ENCODE data around the gene CDYL2.

The CDYL2 gene

GRCh38 chr16:80703131-80704071 is 101.0 kb downstream of the CDYL2 start:
- DNase-seq, result no peak

DNA sequence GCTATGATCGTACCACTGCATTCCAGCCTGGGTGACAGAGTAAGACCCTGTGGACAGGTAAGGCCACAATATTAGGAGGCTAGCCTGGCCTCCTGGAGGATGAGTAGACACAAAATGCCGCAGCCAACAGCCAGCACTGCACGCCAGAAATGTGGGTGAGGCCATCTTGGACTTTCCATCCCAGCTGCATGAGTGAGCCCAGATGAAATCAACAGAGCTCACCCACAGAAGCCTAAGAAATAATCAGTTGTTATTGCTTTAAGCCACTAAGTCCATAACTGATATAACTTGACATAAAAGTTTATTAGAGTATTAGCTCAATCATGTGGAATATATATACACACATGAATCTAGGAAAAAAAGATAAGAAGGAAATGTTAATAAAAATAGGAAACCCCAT is 101.7 kb downstream of the CDYL2 start:
- no peak for DNase-seq

GRCh38 chr16:80700558-80700957 is 103.8 kb downstream of the CDYL2 start:
- no peak for DNase-seq

DNA sequence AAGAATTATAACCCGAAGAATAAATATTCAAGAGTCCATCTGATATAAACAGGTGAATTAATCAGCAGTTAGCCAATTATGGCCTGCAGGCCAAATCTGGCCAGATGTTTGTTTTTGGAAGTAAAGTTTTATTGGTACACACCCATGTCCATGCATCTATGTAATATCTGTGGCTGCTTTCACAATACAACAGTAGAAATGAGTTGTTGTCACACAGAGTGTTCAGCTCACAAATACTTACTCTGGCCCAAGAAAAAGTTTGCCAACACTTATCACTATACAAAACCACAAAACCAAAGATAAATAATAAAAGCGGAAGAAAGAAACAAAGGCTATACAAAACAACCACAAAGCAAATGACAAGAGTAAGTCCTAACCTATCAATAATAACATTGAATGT is 109.4 kb downstream of the CDYL2 start:
- no peak for DNase-seq

DNA sequence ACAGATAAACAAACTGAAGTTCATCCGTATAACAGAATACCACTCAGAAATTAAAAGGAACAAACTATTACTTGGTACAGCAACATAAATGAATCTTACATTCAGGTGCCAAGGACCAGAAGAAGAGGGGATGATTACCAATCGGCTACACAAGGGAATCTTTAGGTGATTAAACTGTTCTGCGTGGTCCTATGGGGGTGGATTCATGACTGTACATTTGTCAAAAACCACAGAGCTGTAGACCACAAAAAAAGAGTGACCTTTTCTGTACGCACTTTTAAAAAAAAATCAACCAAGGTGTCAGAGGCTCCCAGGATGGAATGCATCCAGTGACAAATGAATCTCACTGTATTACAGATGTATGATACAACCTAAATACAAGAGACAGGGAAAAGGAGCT is 110.8 kb downstream of the CDYL2 start:
- DNase-seq, result no peak

GRCh38 chr16:80692270-80692669 is 112.1 kb downstream of the CDYL2 start:
- DNase-seq, result no peak

DNA sequence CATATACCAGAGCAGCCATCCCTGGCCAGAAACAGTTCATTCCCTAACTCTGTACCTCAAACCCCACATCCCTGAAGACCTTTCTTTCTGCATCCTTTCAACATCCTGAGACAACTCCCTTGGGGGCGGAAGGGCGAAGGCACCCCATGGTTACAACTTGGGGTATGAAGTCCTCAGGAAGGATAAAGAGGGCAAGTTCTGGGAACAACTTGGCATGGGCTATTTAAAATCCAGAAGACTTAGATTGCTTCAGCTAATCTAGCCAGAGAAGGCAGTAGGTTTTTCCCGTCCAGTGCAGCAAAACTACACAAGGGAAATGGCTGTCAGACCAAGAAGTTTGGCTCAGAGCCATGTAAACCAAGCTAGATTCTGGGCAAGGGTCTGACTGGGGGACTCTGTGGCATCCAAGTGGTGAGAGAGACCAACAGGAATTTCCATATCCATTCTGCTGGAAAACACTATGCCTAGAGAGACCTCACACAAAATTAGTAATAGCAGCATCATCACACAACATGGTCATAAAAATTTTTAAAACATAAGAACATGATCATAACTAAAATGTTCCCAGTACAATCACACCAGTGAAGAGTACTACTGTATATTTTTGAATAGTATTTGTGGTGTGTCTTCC is 113.2 kb downstream of the CDYL2 start:
- no peak for DNase-seq

- DNase-seq, result no peak
Measured at GRCh38 chr16:80689487-80689886, 114.9 kb downstream of the CDYL2 start.

GRCh38 chr16:80687606-80688005 is 116.8 kb downstream of the CDYL2 start:
- no peak for DNase-seq

- no peak for DNase-seq
Measured at GRCh38 chr16:80684906-80685305, 119.5 kb downstream of the CDYL2 start.

DNA sequence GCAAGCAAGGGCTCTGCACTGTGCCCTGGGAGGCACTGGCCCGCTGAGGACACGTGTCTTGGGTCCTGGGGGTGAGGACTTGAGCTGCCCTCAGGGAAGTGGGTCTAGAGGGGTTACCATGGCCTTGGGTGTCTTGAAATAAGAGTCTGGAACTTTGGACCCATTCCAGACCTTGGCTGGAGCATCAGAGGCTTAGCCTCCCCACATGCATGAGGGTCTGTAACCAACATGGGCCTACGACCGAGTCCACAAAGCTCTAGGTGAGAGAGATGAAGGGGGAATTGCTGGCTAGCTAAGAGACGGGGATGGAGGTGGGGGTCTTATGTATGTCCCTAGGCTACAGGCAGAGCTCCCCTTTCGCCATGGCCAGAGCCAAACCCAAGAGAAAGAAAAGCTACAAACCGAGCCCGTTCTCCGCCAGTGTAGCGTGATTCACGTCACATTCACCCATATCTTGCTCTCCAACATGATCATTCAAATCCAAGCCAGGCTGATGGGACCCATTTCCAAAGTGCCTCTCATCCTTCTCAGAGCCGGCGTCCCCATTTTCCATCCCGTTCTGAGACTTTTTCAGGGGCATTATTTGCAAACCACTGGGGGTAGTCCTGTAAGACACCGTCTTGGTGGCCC is 120.1 kb downstream of the CDYL2 start:
- no peak for DNase-seq

DNA sequence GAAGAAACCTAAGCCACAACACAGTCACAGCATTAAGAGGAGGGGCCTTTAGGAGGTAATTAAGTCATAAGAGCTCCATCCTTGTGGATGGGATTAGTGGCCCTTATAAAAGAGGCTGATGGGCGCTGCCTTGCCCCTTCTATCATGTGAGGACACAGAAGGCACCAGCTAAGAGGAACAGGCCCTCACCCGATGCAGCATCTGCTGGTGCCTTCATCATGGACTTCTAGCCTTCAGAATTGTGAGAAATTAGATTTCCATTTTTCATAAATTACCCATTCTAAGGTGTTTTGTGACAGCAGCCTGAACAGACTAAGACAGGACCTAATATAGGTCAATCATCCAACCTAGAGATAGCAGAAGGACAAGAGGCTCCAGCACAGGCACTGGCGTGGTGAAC is 120.8 kb downstream of the CDYL2 start:
- DNase-seq, result no peak

- DNase-seq, result no peak
Measured at GRCh38 chr16:80682421-80683070, 121.9 kb downstream of the CDYL2 start.

GRCh38 chr16:80681436-80681835 is 123.0 kb downstream of the CDYL2 start:
- no peak for DNase-seq

GRCh38 chr16:80680839-80681238 is 123.6 kb downstream of the CDYL2 start:
- no peak for DNase-seq

DNA sequence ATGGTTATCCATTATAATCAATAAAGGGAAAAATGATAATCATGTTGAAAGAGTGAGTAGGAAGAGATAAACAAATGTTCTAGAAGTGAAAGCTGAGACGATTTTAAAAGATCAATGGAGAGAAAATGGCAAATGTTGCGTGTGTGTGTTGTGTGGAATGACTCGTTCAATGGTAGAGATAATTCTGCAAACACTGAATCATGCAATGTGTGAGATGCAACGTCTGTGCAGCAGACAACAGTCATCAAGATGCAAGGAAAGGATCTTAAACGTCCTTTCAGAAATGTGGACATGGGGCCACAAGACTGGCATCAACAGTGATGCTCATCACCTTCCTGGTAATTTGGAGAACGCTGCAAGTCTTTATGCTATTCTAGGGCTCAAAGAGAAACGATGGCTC is 124.4 kb downstream of the CDYL2 start:
- no peak for DNase-seq

DNA sequence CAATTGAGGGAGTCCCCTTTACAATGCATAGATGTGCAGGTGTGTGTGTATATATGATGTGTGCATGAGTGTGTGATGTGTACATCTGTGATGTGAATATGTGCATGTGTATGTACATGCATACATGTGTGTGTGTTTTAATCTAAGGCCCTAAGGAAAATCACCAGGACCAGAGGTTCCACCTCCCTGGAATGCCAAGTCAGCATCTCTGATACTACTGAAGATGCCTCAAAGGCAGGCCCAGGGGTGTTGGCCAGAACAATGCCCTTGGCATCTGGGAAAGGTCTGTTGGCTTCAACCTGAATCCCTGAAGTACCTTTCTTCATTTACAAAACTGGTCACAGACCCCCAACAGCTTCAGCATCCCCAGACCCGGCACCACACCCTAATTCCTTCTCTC is 129.5 kb downstream of the CDYL2 start:
- DNase-seq, result no peak

DNA sequence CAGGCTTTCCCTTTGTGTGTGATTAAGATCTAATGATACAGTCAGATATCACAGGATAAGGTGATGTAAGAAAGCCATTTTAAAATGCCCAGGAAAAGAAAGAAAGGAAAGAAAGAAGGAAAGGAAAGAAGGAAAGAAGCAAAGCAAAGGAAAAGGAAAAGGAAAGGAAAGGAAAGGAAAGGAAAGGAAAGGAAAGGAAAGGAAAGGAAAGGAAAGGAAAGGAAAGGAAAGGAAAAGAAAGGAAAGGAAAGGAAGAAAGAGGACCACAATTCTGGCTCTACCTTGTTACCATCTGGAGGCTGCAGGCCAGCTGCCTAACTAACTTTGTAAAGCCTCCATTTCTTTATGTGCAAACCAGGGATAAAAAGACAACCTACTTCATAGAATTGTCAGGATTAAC is 132.0 kb downstream of the CDYL2 start:
- no peak for DNase-seq

DNA sequence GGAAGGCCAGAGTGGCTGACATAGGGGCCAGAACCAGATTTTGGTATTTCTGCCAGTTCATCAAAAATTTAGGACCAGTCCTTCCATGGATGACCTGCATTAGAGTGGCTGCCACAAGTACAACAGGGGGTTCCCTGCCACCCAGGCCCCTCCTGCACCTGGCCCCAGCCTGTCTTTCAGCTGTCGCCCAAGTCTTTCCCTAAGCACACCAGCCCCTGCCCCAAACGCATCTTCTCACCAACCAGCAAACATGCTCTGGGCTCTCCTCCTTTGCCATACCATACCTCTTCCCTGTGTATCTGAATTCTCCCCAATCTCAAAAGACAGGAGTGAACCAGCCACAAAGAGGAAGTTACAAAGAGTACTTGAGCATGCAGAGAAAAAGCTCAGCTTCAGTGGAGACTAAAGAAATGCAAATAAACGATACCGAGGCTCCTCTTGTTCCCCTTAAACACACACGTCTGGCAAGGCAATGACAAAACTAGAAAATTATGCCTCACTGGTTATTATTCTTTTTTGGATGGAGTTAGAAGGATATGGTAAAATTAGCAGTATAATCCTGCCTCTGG is 133.0 kb downstream of the CDYL2 start:
- DNase-seq, result no peak

DNA sequence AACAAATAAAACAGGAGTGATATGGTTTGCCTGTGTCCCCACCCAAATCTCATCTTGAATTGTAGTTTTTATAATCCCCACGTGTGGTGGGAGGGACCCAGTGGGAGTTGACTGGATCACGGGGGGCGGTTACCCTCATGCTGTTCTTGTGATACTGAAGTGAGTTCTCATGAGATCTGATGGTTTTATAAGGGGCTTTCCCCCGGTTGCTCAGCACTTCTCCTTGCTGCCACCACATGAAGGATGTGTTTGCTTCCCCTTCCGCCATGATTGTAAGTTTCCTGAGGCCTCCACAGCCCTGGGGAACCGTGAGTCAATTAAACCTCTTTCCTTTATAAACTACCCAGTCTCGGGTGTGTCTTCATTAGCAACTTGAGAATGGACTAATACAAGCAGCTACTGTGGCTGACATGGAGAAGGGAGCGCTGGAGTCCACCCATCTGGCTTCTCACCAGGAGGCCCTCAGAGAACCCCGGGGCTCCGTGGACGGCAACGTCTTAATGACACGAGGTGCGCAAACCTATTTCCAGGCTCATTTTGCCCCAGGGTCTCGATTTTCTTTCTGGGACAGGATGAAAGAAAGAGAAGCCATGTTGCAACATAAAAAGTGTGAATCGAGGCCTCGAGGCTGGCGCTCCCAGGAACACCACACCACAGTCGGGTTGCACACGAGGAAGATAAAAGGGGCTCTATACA is 134.1 kb downstream of the CDYL2 start:
- no peak for DNase-seq

- DNase-seq, result no peak
Measured at GRCh38 chr16:80669673-80670072, 134.7 kb downstream of the CDYL2 start.

DNA sequence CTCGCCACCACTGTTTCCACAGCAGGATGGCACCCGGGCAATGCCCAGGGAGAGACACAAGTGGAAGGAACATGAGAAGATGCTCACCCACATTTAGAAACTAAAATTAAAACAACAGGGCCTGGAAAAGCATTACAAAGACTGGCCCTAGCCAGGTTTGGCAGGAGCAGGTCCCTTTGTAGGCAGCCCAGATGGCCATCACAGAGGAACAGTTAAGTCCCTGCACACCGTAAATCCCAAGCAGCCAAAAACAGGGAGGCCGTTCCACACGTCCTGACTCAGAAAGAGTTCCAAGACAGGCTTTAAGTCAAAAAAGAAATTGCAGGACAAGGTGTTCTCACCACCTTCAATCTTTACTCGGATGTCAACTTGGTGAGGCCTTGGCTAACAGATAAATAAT is 136.5 kb downstream of the CDYL2 start:
- DNase-seq, result no peak

GRCh38 chr16:80667251-80667560 is 137.2 kb downstream of the CDYL2 start:
- DNase-seq, result no peak
